ENCODE data around the gene LUC7L2. TPM values are rescaled to one million over a fixed set of nuclear protein-coding genes. Genes with fewer than 3 reads are reported as not detected.

Gene LUC7L2
- total and polyA plus RNA-seq, 9 donors, result 28.5 to 80.4 (median 61.0) TPM

DNA sequence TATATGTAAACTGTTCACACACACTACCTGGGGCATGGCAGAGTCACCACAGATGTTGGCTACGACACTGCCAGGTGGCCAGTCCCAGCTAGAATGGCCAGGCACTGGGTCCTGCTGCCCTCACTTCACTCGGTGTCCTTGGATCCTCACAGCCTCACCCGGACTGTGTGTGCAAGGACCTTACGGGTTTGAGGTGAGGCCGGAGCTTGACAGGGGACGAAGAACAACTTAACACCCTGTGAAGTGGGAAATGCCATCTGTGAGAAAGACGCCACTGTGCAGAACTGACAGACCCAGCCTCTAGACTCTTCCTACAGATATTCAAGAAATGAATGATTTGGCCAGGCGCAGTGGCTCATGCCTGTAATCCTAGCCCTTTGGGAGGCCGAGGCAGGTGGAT lies 77.1 kb downstream of the LUC7L2 start:
- Histone ChIP-seq H3K4me3 (ENCODE audit: low read length) (no peak overlapping the region), H3K9me3 (replicated peaks; ENCODE audit: control insufficient read depth, low read depth, low read length) (no peaks in the 10 kb centered on the region), H3K27ac (ENCODE audit: low read length) (no peak overlapping the region), H3K27me3 (ENCODE audit: control insufficient read depth, insufficient read depth, low read length) (no peaks in the 10 kb centered on the region), H3K36me3 (ENCODE audit: control insufficient read depth, insufficient read depth, low read length) (no peaks in the 10 kb centered on the region), H3K4me1 (ENCODE audit: control insufficient read depth, insufficient read depth, low read length) (peaks cover 5% of the 10 kb centered on the region)
- DNase-seq, result no peak
- 100% methylated on average over 3 of the region's 9 CpGs for WGBS (ENCODE audit: insufficient coverage)

DNA sequence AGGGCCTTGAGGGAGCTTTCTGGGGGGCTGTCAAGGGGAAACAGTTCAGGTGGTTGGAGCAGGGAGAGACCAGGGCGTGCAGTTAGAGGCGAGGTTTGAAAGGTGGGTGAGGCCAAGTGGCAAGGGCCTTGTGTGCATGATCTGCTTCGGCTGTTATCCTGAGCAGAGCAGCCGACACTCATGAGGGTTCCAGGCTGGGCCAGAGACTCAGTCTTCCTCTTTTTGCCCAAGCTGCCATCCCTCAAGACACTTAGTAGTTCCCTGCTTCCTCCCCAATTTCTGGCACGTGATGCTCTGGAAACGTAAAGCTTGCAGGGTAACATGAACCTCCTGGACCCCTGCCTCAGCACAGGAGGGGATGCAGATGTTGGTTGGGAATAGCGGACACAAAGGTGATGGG lies 79.7 kb downstream of the LUC7L2 start:
- Histone ChIP-seq H3K9me3 (replicated peaks; ENCODE audit: control insufficient read depth, low read depth, low read length) (no peaks in the 10 kb centered on the region), H3K36me3 (ENCODE audit: control insufficient read depth, insufficient read depth, low read length) (no peaks in the 10 kb centered on the region), H3K4me3 (ENCODE audit: low read length) (no peak overlapping the region), H3K27me3 (ENCODE audit: control insufficient read depth, insufficient read depth, low read length) (no peaks in the 10 kb centered on the region), H3K27ac (ENCODE audit: low read length) (no peak overlapping the region), H3K4me1 (ENCODE audit: control insufficient read depth, insufficient read depth, low read length) (no peaks in the 10 kb centered on the region)
- no peak for DNase-seq
- WGBS (ENCODE audit: insufficient coverage), result 94% methylated on average over 4 of the region's 7 CpGs

DNA sequence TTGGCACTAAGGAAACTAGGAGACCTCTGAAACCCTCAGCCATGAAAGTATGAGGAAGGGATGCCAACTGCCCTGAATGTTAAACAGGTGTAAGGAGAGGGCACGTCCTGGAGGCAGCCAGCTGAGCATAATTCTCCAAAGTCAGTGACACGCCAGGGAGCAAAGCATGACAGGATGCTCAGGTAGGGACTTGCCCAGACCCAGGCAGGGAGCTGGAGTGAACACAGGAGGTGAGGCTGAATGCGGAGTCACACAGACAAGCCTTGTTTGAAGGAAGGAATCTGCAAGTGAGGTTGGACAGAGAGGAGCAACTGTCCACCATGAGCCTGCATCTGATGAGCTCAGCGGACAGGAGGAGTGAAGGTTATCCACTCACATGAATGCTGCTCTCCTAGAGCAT lies 82.3 kb downstream of the LUC7L2 start:
- Histone ChIP-seq H3K9me3 (replicated peaks; ENCODE audit: control insufficient read depth, low read depth, low read length) (no peaks in the 10 kb centered on the region), H3K27me3 (ENCODE audit: control insufficient read depth, insufficient read depth, low read length) (no peaks in the 10 kb centered on the region), H3K4me1 (ENCODE audit: control insufficient read depth, insufficient read depth, low read length) (no peaks in the 10 kb centered on the region), H3K4me3 (ENCODE audit: low read length) (no peak overlapping the region), H3K27ac (ENCODE audit: low read length) (no peak overlapping the region), H3K36me3 (ENCODE audit: control insufficient read depth, insufficient read depth, low read length) (no peaks in the 10 kb centered on the region)
- DNase-seq, result no peak
- 82% methylated on average over 3 of the region's 4 CpGs for WGBS (ENCODE audit: insufficient coverage)

DNA sequence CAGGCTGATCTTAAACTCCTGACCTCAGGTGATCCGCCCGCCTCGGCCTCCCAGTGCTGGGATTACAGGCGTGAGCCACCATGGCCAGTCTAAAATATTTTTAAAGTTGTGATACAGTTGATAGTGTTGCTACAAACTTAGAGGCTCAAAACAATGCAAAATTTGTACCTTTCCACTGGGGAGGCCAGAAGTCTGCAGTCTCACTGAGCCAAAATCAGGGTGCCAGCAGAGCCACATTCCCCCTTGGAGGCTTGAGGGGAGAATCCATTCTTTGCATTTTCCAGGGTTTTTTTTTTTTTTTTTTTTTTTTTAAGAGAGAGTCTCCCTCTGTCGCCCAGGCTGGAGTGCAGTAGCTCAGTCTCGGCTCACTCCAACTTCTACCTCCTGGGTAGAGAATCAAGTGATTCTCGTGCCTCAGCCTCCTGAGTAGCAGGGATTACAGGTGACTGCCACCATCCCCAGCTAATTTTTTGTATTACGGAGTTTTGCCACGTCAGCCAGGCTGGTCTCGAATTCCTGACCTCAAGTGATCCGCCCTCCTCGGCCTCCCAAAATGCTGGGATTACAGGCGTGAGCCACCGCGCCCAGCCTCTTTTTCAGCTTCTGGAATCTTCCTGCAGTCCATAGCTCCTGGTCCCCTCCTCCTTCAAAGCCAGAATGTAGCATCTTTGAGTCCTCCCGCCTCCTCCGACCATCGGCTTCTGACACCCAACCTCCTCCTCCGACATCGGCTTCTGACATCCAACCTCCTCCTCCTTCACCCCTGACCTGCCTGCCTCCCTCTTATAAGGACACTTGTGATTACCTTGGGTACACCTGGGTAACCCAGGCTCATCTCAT lies 86.6 kb downstream of the LUC7L2 start:
- H3K9me3 ChIP-seq (replicated peaks; ENCODE audit: control insufficient read depth, low read depth, low read length), result peaks cover 4% of the 10 kb centered on the region
- no peak overlapping the region for H3K27ac ChIP-seq (ENCODE audit: low read length)
- H3K36me3 ChIP-seq (ENCODE audit: control insufficient read depth, insufficient read depth, low read length), result no peaks in the 10 kb centered on the region
- H3K4me1 ChIP-seq (ENCODE audit: control insufficient read depth, insufficient read depth, low read length), result no peaks in the 10 kb centered on the region
- H3K4me3 ChIP-seq (ENCODE audit: low read length), result no peak overlapping the region
- no peaks in the 10 kb centered on the region for H3K27me3 ChIP-seq (ENCODE audit: control insufficient read depth, insufficient read depth, low read length)
- no peak for DNase-seq
- WGBS (ENCODE audit: insufficient coverage), result 92% methylated on average over 14 of the region's 20 CpGs

DNA sequence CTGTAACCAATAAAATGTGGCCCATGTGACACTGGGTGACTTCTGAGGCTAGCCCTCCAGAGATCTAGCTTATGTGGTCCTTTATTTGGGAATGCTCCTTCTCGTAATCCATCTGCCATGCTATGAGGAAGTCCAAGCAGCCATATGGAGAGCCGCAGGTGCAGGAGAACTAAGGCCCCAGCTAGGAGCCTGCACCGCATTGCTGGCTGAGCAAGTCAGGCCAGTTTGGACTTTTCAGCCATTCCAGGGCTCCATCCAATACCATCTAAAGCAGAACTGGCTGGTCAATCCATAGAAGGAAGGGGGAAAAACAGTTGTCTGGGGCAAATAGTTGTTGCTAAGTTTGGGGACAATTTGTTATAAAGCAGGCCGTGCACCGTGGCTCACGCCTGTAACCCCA lies 91.2 kb downstream of the LUC7L2 start:
- no peak overlapping the region for H3K27ac ChIP-seq (ENCODE audit: low read length)
- no peak overlapping the region for H3K4me3 ChIP-seq (ENCODE audit: low read length)
- peaks cover 4% of the 10 kb centered on the region for H3K4me1 ChIP-seq (ENCODE audit: control insufficient read depth, insufficient read depth, low read length)
- WGBS (ENCODE audit: insufficient coverage), result 73% methylated on average over 4 of the region's 6 CpGs
- peaks cover 4% of the 10 kb centered on the region for H3K9me3 ChIP-seq (replicated peaks; ENCODE audit: control insufficient read depth, low read depth, low read length)
- no peak for DNase-seq
- H3K27me3 ChIP-seq (ENCODE audit: control insufficient read depth, insufficient read depth, low read length), result no peaks in the 10 kb centered on the region
- H3K36me3 ChIP-seq (ENCODE audit: control insufficient read depth, insufficient read depth, low read length), result no peaks in the 10 kb centered on the region

DNA sequence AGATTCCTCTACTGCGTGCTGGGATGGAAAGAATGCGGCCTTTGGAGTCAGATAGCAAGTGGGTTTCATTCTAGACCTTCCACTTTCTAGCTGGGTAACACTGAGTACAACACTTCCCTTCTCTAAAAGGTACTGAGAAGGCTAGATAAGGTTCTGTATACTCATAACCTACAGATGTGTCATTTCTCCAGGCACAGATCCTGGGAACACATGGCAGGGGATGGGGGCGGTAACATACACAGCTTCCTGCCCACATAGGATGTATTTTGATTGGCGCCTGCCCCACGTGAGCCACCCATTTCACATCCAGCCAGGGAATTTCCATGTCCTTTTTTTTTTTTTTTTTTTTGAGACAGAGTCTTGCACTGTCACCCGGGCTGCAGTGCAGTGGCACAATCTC lies 91.9 kb downstream of the LUC7L2 start:
- no CpG with 5 or more reads among the region's 6 CpGs for WGBS (ENCODE audit: insufficient coverage)
- Histone ChIP-seq H3K9me3 (replicated peaks; ENCODE audit: control insufficient read depth, low read depth, low read length) (peaks cover 4% of the 10 kb centered on the region), H3K4me3 (ENCODE audit: low read length) (no peak overlapping the region), H3K4me1 (ENCODE audit: control insufficient read depth, insufficient read depth, low read length) (peaks cover 4% of the 10 kb centered on the region), H3K27ac (ENCODE audit: low read length) (no peak overlapping the region), H3K27me3 (ENCODE audit: control insufficient read depth, insufficient read depth, low read length) (no peaks in the 10 kb centered on the region), H3K36me3 (ENCODE audit: control insufficient read depth, insufficient read depth, low read length) (no peaks in the 10 kb centered on the region)
- DNase-seq, result no peak

DNA sequence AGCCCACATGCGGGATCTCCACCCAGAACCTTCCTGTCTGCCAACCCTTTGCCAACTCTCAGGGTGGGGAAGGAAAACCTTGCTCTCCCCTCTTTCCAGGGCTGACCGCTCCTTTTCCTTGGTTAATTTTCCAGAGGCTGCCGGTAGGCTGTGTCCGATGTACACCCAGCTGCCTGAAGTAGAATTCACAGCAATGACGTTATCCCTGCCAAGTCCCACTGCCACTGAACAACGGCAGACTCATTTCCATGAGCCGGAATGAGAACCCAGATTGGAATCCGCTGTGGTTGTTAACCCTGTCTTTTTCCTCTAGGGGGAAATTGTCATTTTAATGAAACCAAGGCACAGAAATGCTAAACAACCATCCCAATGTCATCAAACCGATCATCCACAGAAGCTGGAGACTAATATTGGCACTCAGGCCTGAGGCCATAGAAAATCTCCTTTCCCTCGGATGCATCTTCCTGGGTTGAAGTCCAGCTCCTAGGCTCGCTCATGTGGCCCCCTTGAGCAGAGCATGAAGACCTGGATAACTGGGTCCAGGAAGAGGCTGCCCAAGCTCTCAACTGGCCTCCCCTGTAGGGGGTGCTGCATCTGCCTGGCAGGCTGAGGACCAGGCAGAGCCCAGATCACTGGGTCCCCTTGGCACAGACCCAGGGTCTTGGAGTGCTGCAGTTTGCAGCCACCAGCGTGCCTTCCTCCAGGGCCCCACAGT lies 93.4 kb downstream of the LUC7L2 start:
- WGBS (ENCODE audit: insufficient coverage), result 65% methylated on average over 7 of the region's 12 CpGs
- Histone ChIP-seq H3K27me3 (ENCODE audit: control insufficient read depth, insufficient read depth, low read length) (no peaks in the 10 kb centered on the region), H3K4me1 (ENCODE audit: control insufficient read depth, insufficient read depth, low read length) (peaks cover 4% of the 10 kb centered on the region), H3K9me3 (replicated peaks; ENCODE audit: control insufficient read depth, low read depth, low read length) (peaks cover 4% of the 10 kb centered on the region), H3K27ac (ENCODE audit: low read length) (no peak overlapping the region), H3K36me3 (ENCODE audit: control insufficient read depth, insufficient read depth, low read length) (no peaks in the 10 kb centered on the region), H3K4me3 (ENCODE audit: low read length) (no peak overlapping the region)
- DNase-seq, result no peak

DNA sequence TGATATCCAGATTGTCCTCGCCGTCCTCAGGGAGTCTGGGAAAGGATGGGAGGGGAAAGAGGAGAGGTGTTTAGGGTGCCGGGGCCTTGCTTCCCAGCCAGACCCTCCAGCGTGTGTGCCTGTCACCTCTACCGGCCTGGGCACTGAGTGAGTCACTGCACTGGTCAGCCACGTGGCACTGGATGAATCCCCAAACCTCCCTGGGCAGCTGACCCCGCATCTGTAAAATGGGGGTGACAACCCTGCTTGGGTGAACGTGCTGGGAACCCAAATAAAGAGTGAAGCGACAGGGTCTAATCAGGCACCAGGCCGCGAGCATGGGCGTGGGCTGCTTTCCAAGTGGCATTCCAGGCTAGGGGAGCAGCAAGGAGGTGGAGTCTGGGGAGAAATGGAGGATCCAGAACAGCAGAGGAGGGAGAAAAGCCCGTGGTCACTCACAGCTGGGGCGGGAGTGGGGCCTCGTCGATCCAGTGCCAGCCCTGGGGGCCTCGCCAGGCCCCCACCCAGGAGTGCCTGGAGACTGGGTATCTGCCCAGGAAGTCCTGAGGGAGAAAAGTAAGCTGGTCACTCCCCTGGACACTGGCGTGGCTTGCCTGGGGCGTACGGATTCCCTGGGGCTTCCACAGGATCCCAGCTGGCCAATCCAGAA lies 94.1 kb downstream of the LUC7L2 start:
- no peak for DNase-seq
- no peaks in the 10 kb centered on the region for H3K27me3 ChIP-seq (ENCODE audit: control insufficient read depth, insufficient read depth, low read length)
- WGBS (ENCODE audit: insufficient coverage), result 74% methylated on average over 20 of the region's 20 CpGs
- H3K9me3 ChIP-seq (replicated peaks; ENCODE audit: control insufficient read depth, low read depth, low read length), result peaks cover 4% of the 10 kb centered on the region
- no peaks in the 10 kb centered on the region for H3K36me3 ChIP-seq (ENCODE audit: control insufficient read depth, insufficient read depth, low read length)
- H3K4me3 ChIP-seq (ENCODE audit: low read length), result no peak overlapping the region
- no peak overlapping the region for H3K27ac ChIP-seq (ENCODE audit: low read length)
- peaks cover 4% of the 10 kb centered on the region for H3K4me1 ChIP-seq (ENCODE audit: control insufficient read depth, insufficient read depth, low read length)

DNA sequence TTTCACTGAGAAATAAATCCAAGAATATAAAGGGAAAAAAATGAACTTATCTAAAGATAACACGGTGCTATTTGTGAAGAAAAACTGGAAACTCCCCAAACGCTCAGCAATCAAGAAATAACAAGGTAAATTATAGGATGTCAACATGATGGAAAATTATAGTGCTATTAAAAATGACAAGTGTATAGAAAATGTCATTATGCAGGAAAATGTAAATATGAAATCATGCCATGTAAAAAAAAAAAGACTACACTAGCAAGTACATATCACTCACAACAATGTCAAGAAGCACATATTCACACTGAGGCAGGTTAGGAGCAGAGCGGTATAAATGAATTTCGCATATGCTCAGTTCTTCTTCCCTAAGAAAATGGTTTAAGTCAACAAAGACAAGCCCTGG lies 96.1 kb downstream of the LUC7L2 start:
- Histone ChIP-seq H3K27me3 (ENCODE audit: control insufficient read depth, insufficient read depth, low read length) (no peaks in the 10 kb centered on the region), H3K9me3 (replicated peaks; ENCODE audit: control insufficient read depth, low read depth, low read length) (peaks cover 2% of the 10 kb centered on the region), H3K4me1 (ENCODE audit: control insufficient read depth, insufficient read depth, low read length) (peaks cover 4% of the 10 kb centered on the region), H3K27ac (ENCODE audit: low read length) (no peak overlapping the region), H3K4me3 (ENCODE audit: low read length) (no peak overlapping the region), H3K36me3 (ENCODE audit: control insufficient read depth, insufficient read depth, low read length) (no peaks in the 10 kb centered on the region)
- DNase-seq, result no peak
- WGBS (ENCODE audit: insufficient coverage), result no CpG with 5 or more reads among the region's 4 CpGs

DNA sequence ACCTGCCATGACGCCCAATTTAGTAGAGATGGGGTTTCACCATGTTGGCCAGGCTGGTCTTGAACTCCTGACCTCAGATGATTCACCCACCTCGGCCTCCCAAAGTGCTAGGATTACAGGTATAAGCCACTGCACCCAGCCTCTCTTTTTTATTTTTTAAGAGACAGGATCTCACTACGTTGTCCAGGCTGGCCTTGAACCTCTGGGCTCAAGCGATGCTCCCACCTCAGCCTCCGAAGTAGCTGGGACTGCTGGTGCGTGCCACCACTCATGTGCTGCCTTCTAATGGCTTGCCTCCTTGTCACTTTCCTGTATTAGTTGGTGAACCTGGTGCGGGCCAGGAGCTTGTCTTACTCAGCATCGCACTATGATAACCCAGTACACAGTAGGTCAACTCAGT lies 96.8 kb downstream of the LUC7L2 start:
- Histone ChIP-seq H3K27ac (ENCODE audit: low read length) (no peak overlapping the region), H3K4me1 (ENCODE audit: control insufficient read depth, insufficient read depth, low read length) (peaks cover 4% of the 10 kb centered on the region), H3K36me3 (ENCODE audit: control insufficient read depth, insufficient read depth, low read length) (no peaks in the 10 kb centered on the region), H3K9me3 (replicated peaks; ENCODE audit: control insufficient read depth, low read depth, low read length) (no peaks in the 10 kb centered on the region), H3K27me3 (ENCODE audit: control insufficient read depth, insufficient read depth, low read length) (no peaks in the 10 kb centered on the region), H3K4me3 (ENCODE audit: low read length) (no peak overlapping the region)
- no peak for DNase-seq
- 84% methylated on average over 7 of the region's 8 CpGs for WGBS (ENCODE audit: insufficient coverage)

All from muscle of leg (tissue), 11 donors.